ENCODE data around the gene PLEKHA1. TPM values are rescaled to one million over a fixed set of nuclear protein-coding genes. Genes with fewer than 3 reads are reported as not detected.

The PLEKHA1 gene
- total RNA-seq, 1 donor from 2014 or later = 32.3 TPM

DNA sequence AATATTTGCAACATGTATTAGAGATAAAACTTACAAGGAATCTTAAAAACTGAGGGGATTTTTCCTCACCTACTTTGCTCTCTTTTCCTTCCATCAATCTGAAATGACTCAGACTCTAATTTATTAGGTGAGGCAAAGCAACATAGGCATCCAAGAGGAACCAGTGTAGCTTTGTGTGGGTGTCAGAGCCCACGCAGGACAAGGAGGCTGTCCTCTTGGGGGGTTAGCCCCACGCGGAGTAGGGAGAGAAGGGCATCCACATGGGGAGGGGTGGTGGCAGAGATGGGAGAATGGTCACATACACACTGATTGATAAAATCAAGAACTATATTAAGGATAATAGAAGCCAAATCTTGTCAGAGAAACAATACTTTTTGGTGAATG lies 46.1 kb downstream of the PLEKHA1 start:
- DNase-seq (ENCODE audit: low spot score) = no peak

DNA sequence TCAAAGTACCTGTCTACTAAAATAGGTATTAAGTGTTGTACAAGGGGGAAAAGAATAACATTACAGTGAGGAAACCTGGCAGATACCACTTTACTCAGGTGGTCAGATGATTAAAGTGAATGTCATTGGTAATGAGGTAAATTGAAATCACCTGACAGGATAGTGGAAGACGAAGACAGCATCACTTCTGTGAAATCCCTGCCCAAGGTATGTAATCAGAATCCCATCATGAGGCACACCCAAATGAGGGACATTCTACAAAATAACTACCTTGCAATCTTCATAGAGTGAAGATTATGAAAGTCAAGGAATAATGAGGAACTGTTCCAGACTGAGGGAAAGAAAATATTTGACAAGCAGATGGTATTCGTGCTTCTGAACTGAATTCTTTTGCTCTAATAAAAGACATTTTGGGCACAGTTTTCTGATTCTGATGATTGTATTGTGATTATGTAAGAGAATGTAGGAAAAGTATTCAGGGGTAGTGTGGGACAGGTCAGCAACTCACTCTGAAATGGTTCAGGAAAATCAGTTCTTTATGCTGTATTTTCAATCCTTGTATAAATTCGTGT lies 46.6 kb downstream of the PLEKHA1 start:
- no peak for DNase-seq (ENCODE audit: low spot score)

GRCh38 chr10:122421742-122422141 lies 47.2 kb downstream of the PLEKHA1 start:
- DNase-seq (ENCODE audit: low spot score) = no peak

DNA sequence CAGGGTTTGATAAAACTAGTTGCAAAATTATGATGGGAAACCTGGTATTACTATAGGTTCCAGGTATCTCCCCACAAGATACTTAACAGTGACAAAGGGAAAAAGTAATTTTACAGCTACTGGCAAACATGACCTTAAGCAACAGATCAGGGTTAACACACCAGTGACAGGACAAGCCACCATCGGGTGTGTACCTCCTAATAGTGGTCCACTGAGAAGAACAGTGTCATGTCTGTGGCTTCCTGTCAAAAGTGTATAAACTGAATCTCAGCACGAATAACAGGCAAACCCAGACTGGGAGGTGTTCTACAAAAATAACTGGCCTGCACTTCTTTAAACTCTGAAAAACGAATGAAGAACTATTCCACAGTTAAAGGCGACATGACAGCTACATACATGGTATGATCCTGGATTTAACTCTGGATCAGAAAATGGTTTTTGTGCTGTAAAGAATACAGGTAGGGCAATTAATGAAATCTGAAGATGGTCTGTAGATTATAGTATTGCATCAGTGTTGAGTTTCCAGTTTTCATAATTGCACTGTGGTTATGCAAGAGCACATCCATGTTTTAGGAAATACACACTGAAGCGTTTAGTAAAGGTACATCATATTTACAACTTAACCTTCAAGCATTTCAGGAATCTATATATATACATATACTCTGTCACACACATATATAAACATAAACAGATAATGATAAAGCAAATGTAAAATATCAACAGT lies 47.9 kb downstream of the PLEKHA1 start:
- no peak for DNase-seq (ENCODE audit: low spot score)

GRCh38 chr10:122424059-122424458 lies 49.6 kb downstream of the PLEKHA1 start:
- DNase-seq (ENCODE audit: low spot score) = no peak

DNA sequence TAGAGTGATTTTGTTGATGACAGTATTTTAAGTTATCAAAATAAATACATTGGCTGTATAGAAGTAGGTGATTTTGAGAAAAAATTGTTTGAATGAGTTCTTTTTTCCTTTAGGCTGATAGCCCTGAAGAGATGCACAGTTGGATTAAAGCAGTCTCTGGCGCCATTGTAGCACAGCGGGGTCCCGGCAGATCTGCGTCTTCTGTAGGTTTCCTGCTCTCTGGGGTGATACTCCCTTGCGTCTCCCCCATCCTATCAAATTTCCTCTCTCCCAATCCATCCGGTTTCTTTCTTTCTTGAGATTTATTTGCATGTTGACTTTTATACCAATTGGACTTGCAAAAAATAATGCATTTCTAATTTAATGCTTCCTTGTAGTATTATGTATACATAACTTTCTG lies 52.3 kb downstream of the PLEKHA1 start:
- no peak for DNase-seq (ENCODE audit: low spot score)

- DNase-seq (ENCODE audit: low spot score) = no peak
These were observed 52.8 kb downstream of the PLEKHA1 start for GRCh38 chr10:122427280-122427679.

DNA sequence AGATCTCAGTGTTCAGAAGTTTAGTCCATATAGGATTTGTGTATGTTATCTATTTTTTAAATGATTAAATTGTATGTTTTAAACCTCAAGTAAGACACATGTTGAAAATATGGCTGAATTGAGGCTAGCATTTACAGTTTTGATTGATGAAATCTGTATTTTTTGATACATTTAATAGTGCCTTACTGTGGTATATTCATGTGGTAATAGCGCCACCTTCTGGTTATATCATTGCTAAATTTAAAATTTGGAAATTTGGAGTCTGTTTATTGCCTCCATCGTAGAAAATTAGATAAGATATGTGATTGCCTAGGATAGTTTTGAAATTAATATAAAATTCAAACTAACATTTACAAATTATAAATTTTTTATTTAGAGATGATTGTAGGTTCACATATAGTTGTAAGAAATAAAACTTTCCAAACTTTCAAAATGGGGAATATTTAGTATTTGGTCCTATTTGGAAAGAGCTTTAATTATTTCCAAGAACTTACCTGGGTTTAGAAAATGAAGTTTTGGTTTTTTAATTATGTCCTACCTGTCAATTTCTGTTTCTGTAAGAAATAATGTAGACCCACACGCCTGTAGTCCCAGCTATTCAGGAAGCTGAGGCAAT lies 60.8 kb downstream of the PLEKHA1 start:
- peak; percentile 35 for DNase-seq (ENCODE audit: low spot score)

DNA sequence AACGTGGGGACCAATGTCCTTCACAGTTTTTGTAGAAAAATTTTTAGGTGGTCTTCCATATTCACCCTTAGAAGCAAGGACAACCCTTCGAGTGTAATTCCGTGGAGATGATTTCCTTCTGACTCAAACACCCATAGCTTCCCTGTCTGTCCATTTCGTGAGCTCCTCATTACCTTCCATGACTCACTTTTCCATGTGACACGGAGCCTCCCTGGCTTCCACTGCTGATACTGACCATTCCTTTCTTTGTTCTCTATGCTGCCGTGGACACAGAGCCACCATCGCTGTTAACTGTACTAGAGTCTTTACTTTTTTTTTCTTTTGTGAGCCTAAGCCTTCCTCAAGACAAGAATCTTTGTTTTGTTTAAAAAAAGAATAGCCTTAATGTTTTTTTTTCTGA lies 67.5 kb downstream of the PLEKHA1 start:
- DNase-seq (ENCODE audit: low spot score) = no peak

DNA sequence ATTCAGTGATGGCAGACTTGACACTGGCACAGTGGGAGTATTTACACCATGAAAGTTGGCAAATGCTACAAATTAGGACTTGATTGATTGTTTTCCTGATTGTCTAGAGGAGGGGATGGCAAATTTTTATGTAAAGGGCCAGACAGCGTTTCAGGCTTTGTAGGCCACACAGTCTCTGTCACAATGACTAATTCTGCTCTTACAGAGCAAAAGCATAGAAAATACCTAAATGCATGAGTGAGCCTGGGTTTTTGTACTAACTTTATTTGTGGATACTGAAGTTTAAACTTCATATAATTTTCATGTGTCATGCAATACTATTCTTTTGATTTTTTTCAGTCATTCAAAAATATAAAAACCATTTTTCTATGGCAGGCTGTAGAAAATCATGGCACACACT lies 71.0 kb downstream of the PLEKHA1 start:
- no peak for DNase-seq (ENCODE audit: low spot score)

GRCh38 chr10:122445904-122446303 lies 71.4 kb downstream of the PLEKHA1 start:
- no peak for DNase-seq (ENCODE audit: low spot score)

GRCh38 chr10:122446668-122447423 lies 72.3 kb downstream of the PLEKHA1 start:
- no peak for DNase-seq (ENCODE audit: low spot score)

DNA sequence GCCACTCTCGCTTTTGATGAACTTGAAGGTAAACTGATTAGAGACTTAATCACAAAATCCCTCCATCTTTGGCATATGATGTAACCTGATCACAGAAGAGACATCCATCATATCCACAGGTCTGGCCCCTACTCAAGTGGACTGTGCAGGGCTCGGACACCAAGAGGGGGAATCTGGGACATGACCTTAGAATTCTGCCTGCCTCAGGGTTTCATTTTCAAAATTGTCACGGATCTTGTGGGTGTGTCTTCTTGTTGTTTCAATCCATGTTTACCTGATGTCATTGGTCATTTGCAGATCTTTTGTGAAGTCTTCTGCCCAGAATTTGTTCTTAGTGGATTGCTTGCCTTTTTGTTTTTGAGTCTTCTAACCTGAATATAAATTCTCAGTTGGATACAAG lies 74.1 kb downstream of the PLEKHA1 start:
- DNase-seq (ENCODE audit: low spot score) = no peak

DNA sequence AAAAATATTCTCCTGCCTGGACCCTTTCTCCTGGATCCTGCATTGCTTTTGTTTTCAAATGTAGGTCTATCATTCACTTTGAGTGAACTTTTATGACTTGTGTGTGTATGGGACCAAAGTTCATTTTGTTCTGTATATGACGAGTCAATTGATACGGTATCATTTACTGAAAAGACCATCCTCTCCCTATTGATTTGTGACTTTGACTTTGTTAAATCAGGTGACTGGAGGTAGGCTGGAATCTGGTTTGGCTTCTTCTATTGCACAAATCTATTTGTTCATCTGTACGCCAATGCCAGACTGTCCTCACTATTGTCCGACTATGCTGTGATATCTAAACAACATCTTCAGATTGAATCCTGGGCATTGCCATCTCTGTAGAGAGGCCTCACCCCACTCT lies 74.6 kb downstream of the PLEKHA1 start:
- DNase-seq (ENCODE audit: low spot score) = no peak

GRCh38 chr10:122450353-122450990 lies 76.0 kb downstream of the PLEKHA1 start:
- peak; percentile 20 for DNase-seq (ENCODE audit: low spot score)

DNA sequence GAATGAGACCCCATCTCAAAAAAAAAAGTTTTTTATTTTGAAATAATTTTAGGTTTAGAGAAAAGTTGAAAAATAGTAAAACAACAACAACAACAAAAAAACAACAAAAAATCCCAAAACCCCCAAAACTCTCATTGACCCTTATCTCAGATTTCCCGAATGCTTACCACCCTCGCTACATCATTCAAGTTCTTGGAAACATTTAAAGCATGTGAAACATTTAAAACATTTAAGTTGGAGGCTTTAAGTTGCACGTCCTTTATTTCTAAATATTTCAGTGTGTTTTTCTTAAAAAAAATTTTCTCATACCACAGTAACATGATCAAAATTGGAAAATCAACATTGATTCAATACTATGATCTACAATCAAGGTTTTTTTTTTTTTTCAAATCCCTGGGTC lies 79.6 kb downstream of the PLEKHA1 start:
- DNase-seq (ENCODE audit: low spot score) = peak; percentile 22

DNA sequence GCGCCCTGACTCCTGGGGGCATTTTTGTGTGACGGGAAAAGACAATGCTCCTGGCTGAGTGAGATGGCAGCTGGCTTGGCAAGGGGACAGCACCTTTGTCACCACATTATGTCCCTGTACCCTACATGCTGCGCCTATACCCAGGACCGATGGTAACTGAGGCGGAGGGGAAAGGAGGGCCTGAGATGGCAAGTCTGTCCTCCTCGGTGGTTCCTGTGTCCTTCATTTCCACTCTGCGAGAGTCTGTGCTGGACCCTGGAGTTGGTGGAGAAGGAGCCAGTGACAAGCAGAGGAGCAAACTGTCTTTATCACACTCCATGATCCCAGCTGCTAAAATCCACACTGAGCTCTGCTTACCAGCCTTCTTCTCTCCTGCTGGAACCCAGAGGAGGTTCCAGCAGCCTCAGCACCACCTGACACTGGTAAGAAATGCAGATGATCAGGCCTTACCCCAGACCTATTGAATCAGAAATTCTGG lies 80.1 kb downstream of the PLEKHA1 start, which contains the start of gene ARMS2:
Gene ARMS2, plus strand, starts transcription at position 51 of the 478 bp plus-strand sequence. Its CDS starts 75 bp downstream, at position 126.
- no peak for DNase-seq (ENCODE audit: low spot score)

- no peak for DNase-seq (ENCODE audit: low spot score)
These were observed 81.0 kb downstream of the PLEKHA1 start for GRCh38 chr10:122455376-122456079.

GRCh38 chr10:122457934-122458333 lies 83.4 kb downstream of the PLEKHA1 start:
- DNase-seq (ENCODE audit: low spot score) = no peak

- DNase-seq (ENCODE audit: low spot score) = no peak
These were observed 84.2 kb downstream of the PLEKHA1 start for GRCh38 chr10:122458693-122459092.
